GM19328 (cell line): ENCODE results near the gene MYO1D.

Experiments
- ATAC-seq: cut with Tn5 transposase; IDR thresholded peaks from one replicate; pipeline ENCODE4 v1.9.1; 2021; ENCODE audit warnings: mild to moderate bottlenecking, moderate library complexity; ENCODE audit not compliant: unreplicated experiment

The MYO1D gene

DNA sequence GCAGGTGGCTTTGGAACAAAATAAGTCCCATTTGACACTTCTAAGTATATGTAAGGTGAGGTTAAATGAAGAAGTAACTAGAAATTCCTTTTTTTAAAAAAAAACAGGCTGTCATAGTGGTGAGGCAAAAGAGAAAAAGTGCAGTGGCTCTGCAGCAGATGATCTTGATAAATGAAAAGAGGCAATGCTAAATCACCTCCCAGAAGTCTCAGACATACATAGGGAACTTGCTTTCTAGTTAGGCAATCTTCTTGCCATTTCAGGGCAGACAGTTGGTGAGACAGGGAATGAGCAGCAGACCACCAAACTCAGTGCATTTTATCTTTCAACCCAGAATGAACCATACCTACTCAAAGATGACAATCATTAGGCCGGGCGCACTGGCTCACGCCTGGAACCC, 90.8 kb downstream of the MYO1D start:
- no peak for ATAC-seq

- no peak for ATAC-seq
Measured at GRCh38 chr17:32784113-32784512, 92.8 kb downstream of the MYO1D start.

DNA sequence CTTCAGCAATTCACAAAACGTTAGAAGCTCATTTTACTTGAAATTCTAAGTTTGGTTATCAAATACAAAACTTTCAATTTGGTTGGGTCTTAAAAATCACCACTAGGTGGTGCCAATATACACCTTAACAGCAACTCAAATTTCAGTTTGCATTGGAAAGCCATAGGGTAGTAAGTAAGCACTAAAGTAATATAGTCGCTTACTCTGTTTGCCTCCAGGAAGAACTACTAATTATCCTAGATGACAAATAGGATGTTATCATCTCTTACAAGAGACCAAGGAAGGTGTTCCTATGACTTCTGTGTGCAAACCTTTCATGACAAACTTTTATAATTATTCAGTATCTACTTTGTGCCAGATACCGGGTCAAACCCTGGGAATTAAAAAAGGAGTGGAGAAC, 93.3 kb downstream of the MYO1D start:
- ATAC-seq, result no peak

DNA sequence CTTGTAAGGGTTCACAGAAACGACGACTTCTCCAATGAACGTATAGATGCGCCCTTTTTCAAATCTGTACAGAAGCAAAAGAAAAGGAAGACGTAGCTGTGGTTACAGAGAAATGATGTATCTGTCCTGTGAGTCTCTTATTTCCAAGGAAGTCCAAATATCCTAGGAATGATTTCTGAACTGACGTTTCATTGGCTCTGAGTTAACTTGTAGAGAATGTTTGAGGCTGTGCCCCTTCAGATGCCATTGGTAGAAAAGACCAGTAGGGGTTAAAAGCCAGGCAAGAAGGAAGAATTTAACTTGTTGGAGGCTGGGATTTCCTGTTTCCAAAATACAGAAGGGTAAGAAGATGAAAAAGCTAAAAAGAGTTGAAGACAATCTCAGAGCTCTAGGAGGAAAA, 96.2 kb downstream of the MYO1D start:
- no peak for ATAC-seq

- ATAC-seq, result no peak
Measured at GRCh38 chr17:32777922-32778321, 99.0 kb downstream of the MYO1D start.

DNA sequence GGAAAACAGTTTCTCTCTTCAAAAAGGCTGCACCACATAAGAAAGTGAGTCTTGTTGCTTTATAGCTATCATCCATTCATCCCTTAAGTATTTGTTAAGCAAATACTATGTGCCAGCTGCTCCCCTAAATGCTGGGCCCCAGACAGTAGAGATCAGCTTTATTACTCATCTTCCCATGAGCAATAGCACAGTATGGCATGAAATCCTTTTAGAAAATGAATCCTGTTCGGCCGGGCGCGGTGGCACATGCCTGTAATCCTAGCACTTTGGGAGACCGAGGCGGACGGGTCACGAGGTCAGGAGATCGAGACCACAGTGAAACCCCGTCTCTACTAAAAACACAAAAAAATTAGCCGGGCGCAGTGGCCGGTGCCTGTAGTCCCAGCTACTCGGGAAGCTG, 99.5 kb downstream of the MYO1D start:
- no peak for ATAC-seq

- ATAC-seq, result no peak
Measured at GRCh38 chr17:32774695-32775084, 102.2 kb downstream of the MYO1D start.

GRCh38 chr17:32773856-32774694, 102.8 kb downstream of the MYO1D start:
- ATAC-seq, result no peak

- no peak for ATAC-seq
Measured at GRCh38 chr17:32772453-32773025, 104.4 kb downstream of the MYO1D start.

DNA sequence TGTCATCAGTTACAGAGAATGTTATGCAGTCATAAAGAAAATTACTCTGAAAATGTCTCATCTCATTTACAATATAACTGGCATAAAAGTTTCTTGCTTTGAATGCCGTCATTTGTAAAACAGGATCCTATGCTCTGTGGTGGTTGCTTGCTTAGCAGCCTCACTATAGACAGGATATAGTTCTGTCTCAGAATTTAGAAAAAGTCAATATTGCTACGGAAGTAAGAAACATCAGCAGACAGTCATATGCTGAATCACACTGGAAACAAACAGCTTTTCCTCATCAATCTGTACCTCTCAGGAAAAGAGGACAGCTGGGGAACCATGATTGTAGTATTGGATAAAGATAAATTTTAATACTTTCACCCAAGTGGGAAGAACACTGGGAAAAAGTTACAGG, 105.5 kb downstream of the MYO1D start:
- no peak for ATAC-seq

GRCh38 chr17:32769846-32770245, 107.1 kb downstream of the MYO1D start:
- ATAC-seq, result no peak

- no peak for ATAC-seq
Measured at GRCh38 chr17:32763855-32764439, 113.0 kb downstream of the MYO1D start.

DNA sequence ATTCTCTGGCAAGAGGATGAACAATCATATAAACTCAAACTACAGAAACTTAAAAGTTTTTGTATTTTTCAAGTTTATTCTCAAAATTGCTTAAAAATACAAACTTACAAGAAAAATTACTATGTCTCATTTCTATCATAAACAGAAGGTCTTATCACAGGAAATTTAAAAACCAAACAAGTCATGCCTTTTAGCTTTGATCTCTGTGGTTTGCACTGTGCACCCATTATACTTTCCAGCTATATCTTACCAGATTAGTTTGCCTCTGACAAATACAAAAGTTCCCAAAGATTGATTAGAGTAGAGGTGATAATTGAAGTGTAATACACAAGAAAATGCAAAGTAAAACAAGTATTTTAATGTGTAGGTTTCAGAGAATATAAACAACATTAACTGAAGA, 117.4 kb downstream of the MYO1D start:
- no peak for ATAC-seq

DNA sequence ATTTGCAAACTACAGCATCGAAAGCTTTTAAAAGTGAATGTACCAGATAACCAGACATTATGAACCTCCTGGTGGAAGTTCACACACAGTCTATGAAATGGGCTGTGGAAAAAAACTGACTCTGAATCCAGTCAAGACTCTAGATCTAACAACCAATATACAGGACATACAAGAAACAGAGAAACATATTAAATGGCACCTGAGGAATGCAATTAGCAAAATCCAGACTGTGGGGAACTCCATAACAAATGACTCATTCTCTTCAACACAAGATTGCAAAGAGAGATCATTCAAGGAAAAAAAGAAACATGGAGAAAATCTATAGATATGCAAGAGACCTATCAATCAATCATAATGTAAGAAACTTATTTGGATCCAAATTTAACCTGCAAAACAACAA, 119.0 kb downstream of the MYO1D start:
- no peak for ATAC-seq

- no peak for ATAC-seq
Measured at GRCh38 chr17:32756696-32757095, 120.2 kb downstream of the MYO1D start.

GRCh38 chr17:32755045-32755805, 121.7 kb downstream of the MYO1D start:
- no peak for ATAC-seq

- no peak for ATAC-seq
Measured at GRCh38 chr17:32752934-32753333, 124.0 kb downstream of the MYO1D start.

DNA sequence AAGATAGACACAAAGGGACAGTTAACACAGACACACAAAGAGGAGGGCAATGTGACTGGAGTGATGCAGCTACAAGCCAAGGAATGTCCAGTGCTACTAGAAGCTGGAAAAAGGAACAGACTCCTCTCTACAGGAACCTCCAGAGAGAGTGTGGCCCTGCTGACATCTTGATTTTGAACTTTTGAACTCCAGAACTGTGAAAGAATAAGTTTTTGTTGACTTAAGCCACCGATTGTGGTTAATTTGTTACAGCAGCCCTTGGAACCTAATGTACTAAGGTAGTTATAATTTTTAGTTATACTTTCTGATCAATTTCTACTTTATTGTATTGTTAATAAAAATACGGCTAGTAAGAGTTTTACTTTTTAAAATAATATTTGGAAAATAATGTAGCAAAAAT, 129.1 kb downstream of the MYO1D start:
- ATAC-seq, result no peak

DNA sequence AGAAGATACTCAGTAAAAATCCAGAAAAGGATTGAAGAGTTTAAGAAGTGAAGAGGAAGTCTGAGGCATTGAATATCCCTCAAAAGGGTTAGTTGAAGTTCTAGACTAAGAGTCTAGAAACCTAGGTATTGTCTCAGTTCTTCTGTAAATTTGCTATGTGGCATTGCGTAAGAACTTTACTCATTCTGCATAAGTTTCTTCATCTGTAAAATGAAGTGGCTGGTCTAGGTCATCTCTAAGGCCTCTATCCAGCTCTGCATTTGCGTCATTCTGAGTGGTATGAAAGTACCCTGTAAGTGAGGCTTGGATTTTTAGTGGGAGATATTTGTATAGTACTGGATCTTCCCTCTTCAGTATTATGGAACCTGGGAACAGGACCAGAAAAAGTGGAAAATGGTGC, 130.2 kb downstream of the MYO1D start:
- no peak for ATAC-seq

DNA sequence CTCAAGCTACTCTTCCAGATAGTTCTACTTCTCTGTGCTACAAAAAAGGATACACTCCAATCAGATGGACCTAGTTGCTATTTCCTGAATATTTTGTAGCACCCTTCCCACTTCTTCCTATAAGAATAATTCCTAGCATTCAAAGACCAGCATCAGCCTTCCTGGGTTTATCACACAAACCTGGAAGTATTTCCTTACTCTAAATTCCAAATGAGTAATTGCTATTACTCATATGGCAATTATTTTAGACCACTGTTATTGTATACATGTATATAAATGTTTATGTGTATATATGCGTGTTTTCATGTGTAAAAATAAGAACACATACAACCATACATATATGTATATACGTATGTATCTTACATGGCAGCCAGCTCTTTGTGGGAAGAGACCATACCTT, 130.6 kb downstream of the MYO1D start:
- ATAC-seq, result no peak

DNA sequence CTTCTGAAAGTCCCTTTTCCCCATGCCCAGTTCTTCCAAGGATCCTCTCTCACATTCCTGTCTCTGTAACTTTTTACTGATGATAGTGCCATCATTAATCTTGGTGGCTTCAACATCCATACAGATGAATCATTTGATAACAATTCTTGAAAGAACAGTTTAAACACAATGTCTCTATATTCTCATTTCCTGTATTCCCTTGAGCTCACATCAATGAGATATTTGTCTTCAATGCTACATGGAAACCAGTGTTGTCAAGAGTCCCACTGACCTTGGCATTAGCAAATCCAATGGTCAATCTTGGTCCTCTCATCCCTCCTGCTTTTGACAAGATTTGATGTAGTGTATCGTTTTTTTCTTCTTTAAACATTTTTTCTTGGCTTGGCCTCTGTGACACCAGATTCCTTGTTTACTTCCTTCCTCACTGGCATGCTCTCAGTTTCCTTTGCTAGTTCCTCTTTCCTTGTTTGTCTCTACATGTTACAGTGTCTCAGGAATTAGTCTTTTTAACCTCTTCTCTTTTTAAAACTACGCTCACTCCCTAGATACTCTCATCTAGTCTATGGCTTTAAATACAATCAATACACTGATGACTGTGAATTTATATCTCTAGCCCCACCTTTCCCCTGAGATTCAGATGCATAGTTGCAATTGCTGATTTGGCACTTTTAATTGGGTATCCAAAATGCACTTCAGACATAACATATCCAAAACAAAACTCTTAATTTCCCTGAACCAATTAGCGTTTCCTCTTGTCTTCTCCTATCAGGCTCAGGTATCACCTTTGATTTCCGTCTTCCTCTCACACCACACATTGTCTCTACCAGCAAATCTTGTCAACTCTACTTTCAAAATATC, 134.0 kb downstream of the MYO1D start:
- no peak for ATAC-seq
